GM12878 (cell line): Measurements from ENCODE around the gene SPHK2. TPM values are rescaled to one million over a fixed set of nuclear protein-coding genes. Genes with fewer than 3 reads are reported as not detected.
A peak's percentile ranks its signal among the peaks of the same experiment; 100 is the strongest.

Experiments
- CHD1 ChIP-seq: IDR thresholded peaks from 2 replicates; pipeline ENCODE4 v1.6.1; 2012; ENCODE audit warnings: low read depth, low read length, improper control_type of control experiment
- HDAC2 ChIP-seq: fragments of 200-600 bp; sonication (generic); IDR thresholded peaks from 2 replicates; pipeline ENCODE4 v1.6.1; 2017
- HDAC6 ChIP-seq: fragments of 200-600 bp; sonication (generic); IDR thresholded peaks from one replicate; pipeline ENCODE4 v1.8.0; 2017; ENCODE audit warnings: antibody characterized with exemption; ENCODE audit not compliant: unreplicated experiment
- NRF1 ChIP-seq: conservative IDR thresholded peaks from 2 replicates; pipeline ENCODE4 v1.6.1; 2011; ENCODE audit warnings: mild to moderate bottlenecking, low read depth, low read length, improper control_type of control experiment
- SRF ChIP-seq, 2 experiments: IDR thresholded peaks; 2 replicates each; pipeline ENCODE4 v1.6.1; 2011; ENCODE audit warnings: low read depth in 2 of 2, low read length in 2 of 2, mild to moderate bottlenecking in 1 of 2, moderate library complexity in 1 of 2
- STAT3 ChIP-seq: IDR thresholded peaks from 2 replicates; pipeline ENCODE4 v1.6.1; 2011; ENCODE audit warnings: low read depth, low read length, improper control_type of control experiment
- TARDBP ChIP-seq: IDR thresholded peaks from 2 replicates; pipeline ENCODE4 v1.6.1; 2016; ENCODE audit warnings: borderline replicate concordance
- USF1 ChIP-seq: IDR thresholded peaks from 2 replicates; pipeline ENCODE4 v1.6.1; 2011; ENCODE audit warnings: borderline replicate concordance, low read depth, mild to moderate bottlenecking, moderate library complexity, mixed read lengths, low read length; ENCODE audit not compliant: insufficient read depth; ENCODE audit errors: extremely low read length
- ZNF592 ChIP-seq: fragments of 450-650 bp; IDR thresholded peaks from 2 replicates; pipeline ENCODE4 v1.6.1; 2017; ENCODE audit warnings: mild to moderate bottlenecking, moderate library complexity
- ZNF687 ChIP-seq: fragments of 450-650 bp; IDR thresholded peaks from 2 replicates; pipeline ENCODE4 v1.6.1; 2017; ENCODE audit warnings: mild to moderate bottlenecking, moderate library complexity
- polyA plus RNA-seq, 11 experiments: library from polyadenylated mRNA; depleted of rRNA in 4 of 11; unstranded in 6 of 11; stranded (reverse) in 5 of 11; fragments of >200 nt; fragmentation: Nextera tagmentation in 4 of 11; fragmentation: Illumina TruSeq in 1 of 11; extraction: Ambion mirVana in 4 of 11; extraction: Trizol in 1 of 11; gene quantifications; 1 replicate in 1 of 11; 2 replicates in 10 of 11; pipeline versions ENCODE4 v1.2.1 to v1.2.3, GENCODE V29; 2011 to 2016; ENCODE audit warnings: inconsistent platforms in 2 of 11, missing spikeins in 2 of 11, low read depth in 1 of 11
- total RNA-seq, 4 experiments: library from RNA; depleted of rRNA in 3 of 4; stranded (reverse); fragments of >200 nt in 3 of 4; fragmentation: Illumina TruSeq in 1 of 4; extraction: Trizol in 1 of 4; gene quantifications; 2 replicates each; pipeline versions ENCODE4 v1.2.1 to v1.2.3, GENCODE V29; 2013 to 2021

SPHK2 gene
- total and polyA plus RNA-seq, 10 of the 15 experiments (the other 5 are each of a cell fraction or from before 2014, with no cell fraction given) = 0.37 to 40.5 (median 11.2) TPM

DNA sequence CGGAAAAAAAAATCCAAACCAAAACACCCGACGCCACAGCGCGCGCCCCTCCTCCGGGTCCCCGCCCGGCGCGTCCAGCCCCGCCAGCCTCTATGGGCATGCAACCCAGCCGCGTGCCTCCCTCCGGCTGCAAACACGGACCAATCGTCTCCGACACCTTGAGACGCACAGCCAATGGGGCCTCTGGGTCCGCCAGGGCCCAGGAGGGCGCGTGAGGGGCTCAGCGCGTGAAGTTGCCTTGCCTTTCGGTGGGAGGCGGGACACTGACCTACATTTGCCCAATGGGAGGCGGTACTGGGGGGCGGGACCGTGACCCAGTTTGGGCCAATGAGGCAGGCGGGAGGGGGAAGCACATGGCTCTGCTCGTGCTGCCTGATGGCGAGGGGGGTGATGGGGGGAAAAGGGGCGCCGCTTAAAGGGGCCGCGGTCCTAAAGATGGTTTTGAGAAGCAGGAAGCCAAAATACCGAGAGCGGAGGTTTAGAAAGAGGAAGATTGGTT, 18.2 kb downstream of the SPHK2 start (continued):
- TF ChIP-seq ZNF687 (no peak), ZNF592 (no peak), TARDBP (peak; percentile 40; the same call in 1 of the 2 replicates), HDAC2 (no peak), STAT3 (no peak), USF1 (peak; percentile 82), SRF (IDR thresholded peaks at IDR 0.05; ENCODE audit: low read depth in 2 of 2, low read length in 2 of 2) (peak; percentile 4 to 15; a peak in 1 of 4 replicates), HDAC6 (no peak), CHD1 (no peak), NRF1 (no peak)
